ENCODE measurements around the gene RMRP. TPM values are rescaled to one million over a fixed set of nuclear protein-coding genes. Genes with fewer than 3 reads are reported as not detected.

Gene RMRP
- total RNA-seq, 2 donors from 2014 or later, result 18,238 to 21,166 TPM

DNA sequence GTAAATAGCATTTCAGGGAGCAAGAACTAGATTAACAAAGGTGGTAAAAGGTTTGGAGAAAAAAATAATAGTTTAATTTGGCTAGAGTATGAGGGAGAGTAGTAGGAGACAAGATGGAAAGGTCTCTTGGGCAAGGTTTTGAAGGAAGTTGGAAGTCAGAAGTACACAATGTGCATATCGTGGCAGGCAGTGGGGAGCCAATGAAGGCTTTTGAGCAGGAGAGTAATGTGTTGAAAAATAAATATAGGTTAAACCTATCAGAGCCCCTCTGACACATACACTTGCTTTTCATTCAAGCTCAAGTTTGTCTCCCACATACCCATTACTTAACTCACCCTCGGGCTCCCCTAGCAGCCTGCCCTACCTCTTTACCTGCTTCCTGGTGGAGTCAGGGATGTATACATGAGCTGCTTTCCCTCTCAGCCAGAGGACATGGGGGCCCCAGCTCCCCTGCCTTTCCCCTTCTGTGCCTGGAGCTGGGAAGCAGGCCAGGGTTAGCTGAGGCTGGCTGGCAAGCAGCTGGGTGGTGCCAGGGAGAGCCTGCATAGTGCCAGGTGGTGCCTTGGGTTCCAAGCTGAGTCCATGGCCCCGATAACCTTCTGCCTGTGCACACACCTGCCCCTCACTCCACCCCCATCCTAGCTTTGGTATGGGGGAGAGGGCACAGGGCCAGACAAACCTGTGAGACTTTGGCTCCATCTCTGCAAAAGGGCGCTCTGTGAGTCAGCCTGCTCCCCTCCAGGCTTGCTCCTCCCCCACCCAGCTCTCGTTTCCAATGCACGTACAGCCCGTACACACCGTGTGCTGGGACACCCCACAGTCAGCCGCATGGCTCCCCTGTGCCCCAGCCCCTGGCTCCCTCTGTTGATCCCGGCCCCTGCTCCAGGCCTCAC is 15.6 kb upstream of the RMRP start, which contains the start of gene CA9:
Gene CA9 (plus strand): TSS at position 797 of the 893 bp plus-strand sequence. CDS start 32 bp downstream, at position 829.
- intact Hi-C loops (cut with DNase I), result no loop called here
- peak; percentile 46 for DNase-seq (ENCODE audit: low spot score)

DNA sequence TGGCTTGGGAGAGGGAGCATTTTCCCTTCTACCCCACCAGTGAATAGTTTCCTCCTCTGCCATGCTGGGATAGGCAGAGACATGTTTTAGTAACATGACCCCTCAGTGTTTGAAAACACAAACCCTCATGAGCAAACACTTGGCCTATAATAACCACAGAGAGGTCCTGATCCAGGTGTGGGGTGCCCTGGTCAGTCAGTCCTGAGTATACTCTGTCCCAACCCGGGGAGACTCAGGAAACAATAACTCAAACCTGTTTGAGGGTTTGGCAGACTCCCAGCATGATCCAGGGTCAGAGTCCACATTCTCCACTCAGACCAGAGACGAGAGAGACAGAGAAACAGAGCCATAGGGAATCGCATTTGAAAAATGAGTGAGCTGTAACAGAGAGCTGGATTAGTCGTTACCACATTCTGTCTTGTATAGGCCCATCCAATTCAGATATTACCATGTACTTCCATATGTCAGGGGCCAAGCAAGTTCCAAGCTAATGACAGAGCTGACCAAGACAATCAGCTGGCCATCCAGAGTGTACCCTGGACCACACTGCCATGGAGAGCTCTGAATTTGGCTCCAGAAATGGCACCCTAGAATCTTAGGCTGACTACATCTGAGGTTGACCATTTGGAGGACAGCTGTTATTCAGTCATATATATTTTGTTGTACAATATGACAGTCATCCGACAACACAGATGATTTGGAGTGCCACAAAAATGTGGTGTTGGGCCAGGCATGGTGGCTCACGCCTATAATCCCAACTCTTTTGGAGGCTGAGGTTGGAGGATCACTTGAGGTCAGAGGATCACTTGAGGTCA is 11.7 kb upstream of the RMRP start:
- intact Hi-C loops (cut with DNase I), result loop anchor here in 1 of 2 donors (10.0 kb wide), 1 partner anchor 145 kb away; the partner anchor contains the start of genes HINT2 and SPAG8

DNA sequence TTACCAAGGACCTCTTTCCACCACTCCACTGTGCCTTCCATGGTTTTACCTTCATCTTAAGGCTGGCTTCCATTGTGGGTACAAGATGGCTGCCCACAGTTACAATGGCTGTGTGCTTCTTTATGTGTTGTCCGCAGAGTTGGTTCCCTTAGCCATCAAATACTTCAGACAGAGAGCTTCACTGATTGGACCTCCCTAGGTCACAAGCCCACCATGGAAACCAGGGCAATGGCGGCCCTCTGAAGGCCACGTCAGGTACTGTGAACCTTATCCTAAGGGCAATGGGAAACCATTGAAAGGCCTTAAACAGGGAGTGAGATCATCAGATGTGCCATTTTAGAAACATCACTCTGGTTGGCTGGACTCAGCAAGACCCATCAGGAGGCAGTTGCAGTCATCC is 10.1 kb upstream of the RMRP start:
- intact Hi-C loops (cut with DNase I), result loop anchor here in 1 of 2 donors (10.0 kb wide), 1 partner anchor 147 kb away; the partner anchor contains the start of genes HINT2 and SPAG8
- DNase-seq (ENCODE audit: low spot score), result no peak

More for the DNA sequence above, 11.7 kb upstream of the RMRP start:
- DNase-seq (ENCODE audit: low spot score), result no peak

DNA sequence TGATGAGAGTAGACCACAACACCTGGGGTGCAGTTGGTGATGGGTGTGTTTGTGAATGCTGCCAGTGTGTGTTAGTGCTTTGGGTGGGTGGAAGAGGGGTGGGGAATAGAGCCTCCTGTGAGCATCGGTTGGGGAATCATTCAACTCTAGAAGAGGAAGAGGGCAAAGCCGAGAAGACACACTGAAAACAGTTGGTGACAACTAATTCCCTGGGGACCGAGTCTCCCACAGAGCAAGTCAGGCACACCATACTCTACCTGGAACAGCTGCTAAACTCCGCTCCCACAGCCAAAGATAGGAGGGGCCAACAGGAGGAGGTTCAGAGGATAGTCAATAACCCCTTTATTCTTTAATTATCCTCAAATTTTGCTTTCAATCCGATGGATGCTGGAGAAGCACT is 8.7 kb upstream of the RMRP start:
- intact Hi-C loops (cut with DNase I), result loop anchor here in 1 of 2 donors (10.0 kb wide), 1 partner anchor 148 kb away; the partner anchor contains the start of genes HINT2 and SPAG8

DNA sequence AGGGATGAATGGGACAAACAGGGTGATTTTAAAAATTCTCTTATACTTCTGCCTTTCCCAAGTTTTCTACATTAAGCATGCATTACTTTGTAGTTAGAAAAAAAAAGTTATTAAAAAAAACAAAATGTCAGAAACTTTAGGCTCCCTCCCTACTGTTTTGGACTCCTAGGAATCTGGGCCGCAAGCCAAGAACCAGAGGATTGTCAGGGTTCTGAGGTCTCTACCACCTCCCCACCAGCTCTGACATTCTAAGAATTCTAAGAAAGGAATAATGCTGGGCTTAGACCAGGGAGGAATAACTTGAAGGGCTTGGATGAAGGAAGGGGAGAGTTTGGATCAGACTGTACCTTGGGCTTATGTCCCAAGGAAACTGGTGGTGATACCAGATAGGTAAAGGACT is 8.2 kb upstream of the RMRP start:
- intact Hi-C loops (cut with DNase I), result loop anchor here in 1 of 2 donors (10.0 kb wide), 1 partner anchor 149 kb away; the partner anchor contains the start of genes HINT2 and SPAG8
- DNase-seq (ENCODE audit: low spot score), result no peak

More for the DNA sequence above, 8.7 kb upstream of the RMRP start:
- no peak for DNase-seq (ENCODE audit: low spot score)

DNA sequence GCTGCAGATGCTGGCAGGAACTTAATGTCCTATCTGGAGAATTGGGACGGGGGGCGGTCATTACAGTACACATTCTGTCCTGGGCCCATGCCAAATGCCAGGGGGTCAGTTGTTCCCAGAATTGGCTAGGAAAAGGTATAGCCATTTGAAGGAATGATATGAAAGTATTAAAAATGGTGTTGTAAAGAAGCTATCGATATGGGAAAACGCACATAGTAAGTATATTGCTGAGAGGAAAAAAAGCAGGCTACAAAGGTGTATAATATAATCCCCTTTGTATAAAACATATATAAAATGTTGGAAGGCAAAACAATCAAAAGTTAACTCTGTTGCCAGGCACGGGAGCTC is 7.6 kb upstream of the RMRP start:
- no peak for DNase-seq (ENCODE audit: low spot score)
- intact Hi-C loops (cut with DNase I), result loop anchor here in 1 of 2 donors (10.0 kb wide), 1 partner anchor 149 kb away; the partner anchor contains the start of genes HINT2 and SPAG8

DNA sequence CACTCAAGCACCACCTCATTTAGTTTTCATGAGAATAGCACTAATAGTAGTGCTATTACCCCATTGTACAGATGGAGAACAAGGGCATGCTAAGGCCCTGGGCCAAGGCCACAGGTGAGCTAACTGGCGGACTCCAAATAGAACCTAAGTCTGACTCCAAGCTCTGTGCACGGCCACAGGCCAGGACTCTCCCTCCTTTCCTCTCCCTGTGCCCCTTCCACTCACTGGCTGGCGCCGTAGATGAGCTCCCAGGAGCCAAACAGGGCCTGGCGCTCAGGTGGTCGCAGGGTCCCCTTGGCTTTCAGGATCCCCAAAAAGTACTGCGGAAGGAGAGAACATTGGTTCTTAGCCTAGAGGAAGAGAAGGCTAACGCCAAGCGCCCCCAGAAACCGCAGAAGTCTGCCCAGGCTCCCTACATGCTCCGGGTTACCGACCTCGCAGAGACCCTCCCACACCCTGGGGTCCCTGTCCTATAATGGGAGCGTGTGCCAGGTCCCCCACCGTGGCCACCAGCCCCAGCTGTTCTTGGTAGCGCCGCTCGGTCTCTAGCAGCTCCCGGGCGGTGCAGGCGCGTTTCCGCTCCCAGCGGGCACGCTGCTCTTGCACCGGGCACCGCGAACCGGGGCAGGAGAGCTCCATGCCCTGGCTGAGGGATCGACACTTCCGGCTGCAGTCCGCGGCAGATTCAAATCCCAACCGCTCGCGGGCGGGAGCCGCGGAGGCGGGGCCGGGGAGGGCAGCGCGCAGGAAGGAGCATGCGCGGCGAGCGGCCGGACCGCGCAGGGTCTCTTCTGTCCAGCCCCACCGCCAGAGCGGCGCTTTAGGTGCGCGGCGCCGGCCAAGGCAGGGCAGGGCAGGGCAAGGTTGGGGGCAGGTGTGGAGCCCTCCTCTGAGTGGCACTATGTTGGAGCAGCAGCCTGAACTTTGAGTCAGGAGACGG is 7.0 kb upstream of the RMRP start, which contains the start of gene ARHGEF39:
Gene ARHGEF39 (minus strand): TSS at position 665 of the 940 bp plus-strand sequence. CDS start 26 bp downstream, at position 639.
- peak; percentile 93 for DNase-seq (ENCODE audit: low spot score)
- intact Hi-C loops (cut with DNase I), result loop anchor here in 1 of 2 donors (5.0 to 10.0 kb wide), 2 partner anchors 62 to 150 kb away; partner anchors contain the start of genes HINT2 and SPAG8

DNA sequence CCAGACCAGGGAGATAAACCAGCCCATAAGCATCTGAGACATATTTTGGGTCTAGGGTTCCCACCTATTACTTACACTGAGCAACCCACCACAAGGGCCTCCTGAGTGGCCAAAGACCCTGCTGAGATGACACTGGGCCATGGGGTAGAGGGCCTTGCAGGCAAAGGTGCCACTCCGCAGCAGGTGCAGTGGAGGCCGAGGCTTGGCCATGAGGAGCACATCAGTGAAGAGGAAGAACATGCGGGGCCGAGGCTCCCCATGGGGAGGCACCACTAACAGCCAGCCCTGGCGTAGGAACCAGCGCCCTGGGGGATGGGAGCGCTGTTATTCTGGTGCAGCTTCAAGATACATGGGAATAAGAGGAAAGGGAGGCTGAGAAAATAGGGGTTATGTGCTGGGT is 4.6 kb upstream of the RMRP start:
- intact Hi-C loops (cut with DNase I), result loop anchor here in 1 of 2 donors (5.0 to 10.0 kb wide), 2 partner anchors 65 to 152 kb away; partner anchors contain the start of genes HINT2 and SPAG8
- no peak for DNase-seq (ENCODE audit: low spot score)

DNA sequence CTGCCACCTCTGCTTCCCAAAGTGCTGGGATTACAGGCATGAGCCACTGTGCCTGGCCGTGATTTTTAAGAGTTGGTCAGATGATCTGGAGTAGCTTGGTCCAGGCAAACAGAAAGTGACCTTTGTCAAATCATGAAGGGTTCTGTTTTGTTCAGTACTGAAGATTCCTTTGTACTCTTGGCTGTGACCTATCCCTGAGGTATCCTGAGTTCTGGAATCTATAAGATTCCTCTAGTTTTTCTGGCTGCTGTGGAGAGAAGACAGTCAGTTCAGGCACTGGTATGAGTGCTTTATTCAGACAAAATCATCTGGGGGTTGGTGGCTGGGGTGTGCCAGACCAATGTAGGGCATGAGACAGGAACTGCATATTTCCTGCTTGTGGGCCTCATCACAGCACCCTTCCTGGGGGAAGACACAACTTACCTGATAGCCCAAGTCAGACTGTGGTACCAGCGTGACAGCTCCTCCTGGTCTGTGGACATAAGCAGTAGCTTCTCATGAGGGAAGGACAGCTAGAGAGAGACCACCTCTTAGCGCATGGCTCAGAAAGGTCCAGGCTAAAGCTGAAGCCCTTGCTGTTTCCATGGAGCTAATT is 4.0 kb upstream of the RMRP start:
- intact Hi-C loops (cut with DNase I), result loop anchor here in 1 of 2 donors (2.0 to 10.0 kb wide), 3 partner anchors 29 to 153 kb away; partner anchors contain the start of genes HINT2 and SPAG8
- DNase-seq (ENCODE audit: low spot score), result no peak

DNA sequence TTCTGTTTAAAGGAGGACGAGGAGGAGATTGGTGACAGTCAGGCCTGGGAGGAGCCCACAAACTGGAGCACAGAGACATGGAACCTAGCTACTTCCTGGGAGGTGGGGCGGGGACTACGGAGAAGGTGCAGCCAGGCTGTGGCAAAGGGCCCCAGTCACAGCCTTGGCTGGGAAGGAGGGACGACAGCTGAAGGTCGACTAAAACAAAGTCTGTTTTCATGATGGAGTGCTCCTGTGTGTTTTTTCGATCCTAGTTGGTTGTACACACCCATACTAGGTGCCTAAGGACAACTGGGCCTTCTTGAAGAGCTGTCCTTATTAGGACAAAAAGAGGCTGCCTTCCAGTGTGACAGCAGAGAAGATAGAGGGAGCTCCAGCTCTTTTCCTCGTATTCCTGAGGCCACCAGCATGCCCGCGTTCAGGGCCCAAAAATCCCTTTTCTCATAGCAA is 3.2 kb upstream of the RMRP start:
- DNase-seq (ENCODE audit: low spot score), result no peak
- intact Hi-C loops (cut with DNase I), result loop anchor here in 1 of 2 donors (2.0 to 10.0 kb wide), 3 partner anchors 30 to 154 kb away; partner anchors contain the start of genes HINT2 and SPAG8

DNA sequence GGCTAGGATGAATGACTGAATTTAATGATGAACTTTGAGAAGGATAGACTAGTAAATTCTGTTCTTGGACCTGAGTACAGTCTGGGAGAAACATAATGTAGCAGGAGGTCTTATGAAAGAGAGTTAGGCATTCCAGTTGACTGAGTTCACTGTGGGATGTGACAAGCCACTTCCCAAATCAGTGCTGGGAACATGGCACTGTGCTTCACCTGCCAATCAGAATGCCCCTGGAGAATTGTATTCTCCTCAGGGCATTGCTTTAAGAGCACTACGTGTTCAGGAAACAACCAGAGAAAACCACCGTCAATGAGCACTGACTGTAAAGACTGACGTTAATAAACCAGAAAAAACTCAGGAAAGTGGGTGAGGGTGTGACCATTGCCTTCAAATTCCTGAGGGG is 1.5 kb upstream of the RMRP start:
- intact Hi-C loops (cut with DNase I), result no loop called here
- no peak for DNase-seq (ENCODE audit: low spot score)

DNA sequence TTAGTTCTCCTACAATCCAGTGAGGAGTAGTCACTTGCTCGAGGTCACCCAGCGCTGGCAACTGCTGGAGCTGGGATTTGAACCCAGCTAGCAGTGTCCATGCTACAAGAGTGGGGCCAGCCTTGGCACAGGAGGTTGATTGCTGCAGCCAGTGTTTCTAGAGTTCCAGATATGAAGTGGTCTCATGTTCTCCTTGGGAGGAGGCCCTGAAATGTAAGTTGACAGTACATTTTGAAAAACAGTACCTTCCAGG is 1.1 kb upstream of the RMRP start:
- DNase-seq (ENCODE audit: low spot score), result no peak
- intact Hi-C loops (cut with DNase I), result no loop called here

DNA sequence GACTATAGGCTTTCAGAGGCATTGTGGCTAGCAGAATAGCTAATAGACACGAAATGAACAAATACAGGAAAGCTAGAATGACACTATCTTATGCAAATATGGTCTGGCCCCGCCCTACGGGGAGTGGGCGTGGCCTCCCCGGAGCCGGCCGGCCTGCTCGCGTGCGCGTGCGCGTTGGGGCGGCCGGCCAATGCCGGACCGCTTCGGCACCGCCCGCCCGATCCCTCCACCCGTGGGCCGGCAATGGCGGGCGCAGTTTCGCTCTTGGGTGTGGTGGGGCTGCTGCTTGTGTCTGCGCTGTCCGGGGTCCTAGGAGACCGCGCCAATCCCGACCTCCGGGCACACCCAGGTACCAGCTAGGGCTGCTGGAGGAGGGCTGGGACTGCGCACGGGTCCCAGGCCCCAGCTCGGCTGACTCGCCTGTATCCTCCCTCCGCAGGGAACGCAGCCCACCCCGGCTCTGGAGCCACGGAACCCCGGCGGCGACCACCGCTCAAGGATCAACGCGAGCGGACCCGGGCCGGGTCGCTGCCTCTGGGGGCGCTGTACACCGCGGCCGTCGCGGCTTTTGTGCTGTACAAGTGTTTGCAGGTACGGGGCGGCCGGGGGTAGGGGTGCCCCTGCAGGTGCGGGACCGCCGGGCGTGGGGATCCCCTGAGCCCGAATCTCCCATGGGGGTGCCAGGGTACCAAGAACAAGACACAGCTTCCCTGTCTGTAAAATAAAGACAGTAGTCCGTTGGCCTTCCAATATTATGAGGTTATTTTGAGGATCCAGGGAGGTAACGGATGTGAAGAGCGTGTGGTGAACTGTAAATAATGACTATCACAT is 533 bp upstream of the RMRP start, which contains the start of gene CCDC107:
Gene CCDC107 (plus strand): TSS at position 156 of the 831 bp plus-strand sequence. CDS start 88 bp downstream, at position 244.
- DNase-seq (ENCODE audit: low spot score), result peak; percentile 96
- intact Hi-C loops (cut with DNase I), result no loop called here

DNA sequence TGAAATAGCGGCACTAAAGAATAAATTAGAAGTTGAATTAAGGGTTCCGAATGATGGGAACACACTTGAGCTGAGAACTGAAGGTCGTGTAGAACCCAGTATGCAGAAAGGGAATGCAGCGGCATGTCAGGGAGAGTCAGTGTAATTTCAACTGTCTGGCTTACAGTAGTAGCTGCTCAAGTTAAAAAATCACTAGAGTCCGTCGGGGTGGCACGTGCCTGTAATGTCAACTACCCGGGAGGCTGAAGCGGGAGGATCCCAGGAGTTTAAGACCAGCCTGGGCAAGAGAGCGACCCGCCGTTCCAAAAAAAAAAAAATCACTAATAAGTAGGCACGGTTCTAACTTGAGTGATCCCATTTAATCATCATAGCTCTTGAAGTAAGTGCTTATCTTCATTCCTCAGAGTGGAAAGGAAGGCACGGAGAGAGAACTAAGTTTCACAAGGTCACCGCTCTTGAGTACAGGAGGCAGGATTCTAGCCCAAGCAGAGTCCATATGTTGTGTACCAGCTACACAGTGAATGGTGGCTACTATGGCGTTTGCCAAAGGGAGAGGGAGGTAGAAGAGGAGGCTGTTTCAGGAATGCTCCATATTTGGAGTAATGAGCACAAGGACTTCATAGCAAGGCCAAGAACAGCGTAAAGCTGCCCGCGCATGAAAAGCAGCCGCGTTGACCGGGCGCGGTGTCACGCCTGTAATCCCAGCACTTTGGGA is 831 bp downstream of the RMRP start:
- DNase-seq (ENCODE audit: low spot score), result no peak
- intact Hi-C loops (cut with DNase I), result no loop called here

DNA sequence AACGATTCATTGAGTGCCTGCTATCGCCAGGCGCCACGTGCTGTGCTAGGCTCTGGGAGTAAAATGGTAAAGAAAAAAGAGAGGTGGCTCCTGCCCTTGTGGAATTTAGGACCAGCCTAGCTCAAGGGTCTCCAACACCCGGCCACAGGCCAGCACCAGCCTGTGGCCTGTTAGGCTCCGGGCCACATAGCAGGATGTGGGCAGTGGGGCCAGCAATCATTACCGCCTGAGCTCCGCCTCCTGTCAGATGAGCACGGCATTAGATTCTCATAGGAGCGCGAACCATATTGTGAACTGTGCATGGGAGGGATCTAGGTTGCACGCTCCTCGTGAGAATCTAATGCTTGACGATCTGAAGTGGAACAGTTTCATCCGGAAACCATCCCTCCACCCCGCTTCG is 1.5 kb downstream of the RMRP start:
- intact Hi-C loops (cut with DNase I), result no loop called here
- DNase-seq (ENCODE audit: low spot score), result no peak

DNA sequence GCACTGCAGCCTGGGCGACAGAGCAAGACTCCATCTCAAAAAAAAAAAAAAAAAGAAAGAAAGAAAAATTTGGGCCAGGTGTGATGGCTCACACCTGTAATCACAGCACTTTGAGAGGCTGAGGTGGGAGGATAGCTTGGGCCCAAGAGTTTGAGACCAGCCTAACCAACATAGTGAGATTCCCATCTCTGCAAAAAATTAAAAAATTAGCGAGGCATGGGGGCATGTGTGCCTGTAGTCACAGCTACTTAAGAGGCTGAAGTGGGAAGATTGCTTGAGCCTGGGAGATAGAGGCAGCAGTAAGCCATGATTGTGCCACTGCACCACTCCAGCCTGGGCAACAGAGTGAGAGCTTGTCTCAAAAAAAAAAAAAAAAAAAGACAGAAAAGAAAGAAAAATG is 4.2 kb downstream of the RMRP start:
- intact Hi-C loops (cut with DNase I), result loop anchor here in 1 of 2 donors (2.0 kb wide), 1 partner anchor 49 kb away; the partner anchor contains the start of gene TESK1
- DNase-seq (ENCODE audit: low spot score), result no peak
